Measurements from ENCODE around the gene ULK4. TPM values are rescaled to one million over a fixed set of nuclear protein-coding genes. Genes with fewer than 3 reads are reported as not detected.
A peak's percentile ranks its signal among the peaks of the same experiment; 100 is the strongest.
"Not testable (repeated sequence)": the region's sequence is repeated elsewhere in the genome, so short reads cannot be mapped to it uniquely, and the experiment has no call there.

Gene ULK4
- total RNA-seq, 1 donor from 2014 or later, result 13.3 TPM

DNA sequence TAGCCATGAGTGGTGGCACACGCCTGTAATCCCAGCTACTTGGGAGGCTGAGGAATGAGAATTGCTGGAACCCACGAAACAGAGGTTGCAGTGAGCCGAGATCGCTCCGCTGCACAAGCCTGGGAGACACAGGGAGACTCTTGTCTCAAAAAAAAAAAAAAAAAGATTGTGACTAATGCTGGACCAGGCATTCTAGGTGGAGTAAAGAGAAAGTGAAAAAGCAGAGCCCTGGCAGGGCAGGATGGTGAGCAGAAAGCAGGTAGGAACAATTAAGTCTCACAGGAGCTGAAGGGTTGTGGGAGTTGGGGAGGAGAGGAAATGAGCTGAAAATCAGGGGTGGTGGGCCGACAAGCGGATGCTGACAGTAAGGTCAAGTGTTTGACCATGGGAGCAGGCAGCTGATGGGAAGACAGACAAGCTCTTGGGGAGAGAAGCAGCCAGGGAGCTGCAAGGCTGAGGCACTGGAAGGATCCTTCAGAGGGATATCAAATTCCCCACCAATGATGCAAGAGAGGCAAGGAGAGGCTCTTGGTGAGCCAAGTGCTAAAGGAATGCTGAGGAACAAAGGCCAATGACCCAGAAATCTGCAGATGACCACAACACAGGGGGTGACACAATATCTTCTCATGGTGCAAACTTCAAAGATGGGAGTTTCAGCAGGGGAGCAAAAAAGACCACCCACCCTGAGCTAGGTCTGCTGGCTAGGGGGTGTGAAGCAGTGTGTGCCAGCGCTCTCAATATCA is 251.1 kb downstream of the ULK4 start:
- intact Hi-C loops (cut with DNase I), result no loop called here
- ATAC-seq (peak; percentile 94), DNase-seq (ENCODE audit: low spot score) (no peak)

DNA sequence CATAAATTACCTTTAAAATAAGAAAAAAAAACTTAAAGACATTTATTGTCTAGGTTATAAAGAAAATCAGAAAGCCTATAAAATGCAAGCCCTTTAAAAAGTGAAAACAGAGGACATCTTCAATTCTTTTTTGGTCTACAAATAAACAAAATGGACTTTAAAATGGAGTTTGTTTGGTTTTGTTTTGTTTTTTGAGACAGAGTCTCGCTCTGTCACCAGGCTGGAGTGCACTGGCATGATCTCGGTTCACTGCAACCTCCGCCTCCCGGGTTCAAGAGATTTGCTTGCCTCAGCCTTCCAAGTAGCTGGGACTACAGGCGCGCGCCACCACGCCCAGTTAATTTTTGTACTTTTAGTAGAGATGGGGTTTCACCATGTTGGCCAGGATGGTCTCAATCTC is 252.7 kb downstream of the ULK4 start:
- intact Hi-C loops (cut with DNase I); DNase-seq (ENCODE audit: low spot score); ATAC-seq: not testable (repeated sequence)

- intact Hi-C loops (cut with DNase I), result no loop called here
- DNase-seq (ENCODE audit: low spot score) (no peak), ATAC-seq (no peak)
These were observed 253.7 kb downstream of the ULK4 start for GRCh38 chr3:41708176-41708575.

DNA sequence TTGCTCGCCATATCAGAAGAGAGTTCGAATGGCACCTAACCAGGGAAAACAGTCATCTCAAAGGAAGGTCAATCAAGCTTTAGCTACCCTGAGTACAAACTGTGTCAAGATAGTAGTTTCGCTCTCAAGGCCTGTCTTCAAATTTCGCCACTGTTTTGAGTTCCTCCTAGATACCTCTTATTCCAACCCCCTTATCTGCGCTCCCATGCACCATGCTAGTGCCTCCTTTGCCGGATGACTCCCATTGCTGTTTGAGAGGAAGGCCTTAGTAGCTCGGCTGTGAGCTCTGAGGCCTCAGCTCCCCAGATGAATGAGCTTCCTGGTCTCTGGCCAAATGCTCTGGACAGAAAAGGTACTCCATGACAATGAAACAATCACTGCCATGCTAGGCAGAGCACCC is 256.0 kb downstream of the ULK4 start:
- ATAC-seq, result no peak
- DNase-seq (ENCODE audit: low spot score), result no peak
- intact Hi-C loops (cut with DNase I), result no loop called here

GRCh38 chr3:41701191-41701698 is 260.7 kb downstream of the ULK4 start:
- ATAC-seq (no peak), DNase-seq (ENCODE audit: low spot score) (no peak)
- intact Hi-C loops (cut with DNase I), result no loop called here

DNA sequence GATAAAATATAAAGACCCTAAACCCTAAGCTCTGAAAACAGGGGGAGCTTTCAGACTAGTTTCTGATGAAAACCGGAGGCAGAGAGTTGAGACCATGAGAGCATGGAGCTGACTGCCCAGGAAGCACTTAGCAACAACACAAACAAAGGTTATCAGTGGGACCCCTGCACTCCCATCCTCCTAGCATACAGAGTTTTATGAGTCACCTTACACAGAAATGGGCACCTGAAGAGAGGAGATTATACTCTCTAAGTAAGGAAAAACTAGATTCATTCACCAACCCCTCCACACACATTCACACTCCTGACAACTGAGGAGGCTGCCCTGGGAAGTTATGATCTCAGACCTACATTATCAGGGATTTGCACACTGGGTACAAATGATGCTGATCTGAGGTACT is 261.7 kb downstream of the ULK4 start:
- DNase-seq (ENCODE audit: low spot score) (no peak), ATAC-seq (no peak)
- intact Hi-C loops (cut with DNase I), result no loop called here

GRCh38 chr3:41698898-41699297 is 263.0 kb downstream of the ULK4 start:
- no peak for ATAC-seq
- intact Hi-C loops (cut with DNase I), result no loop called here
- no peak for DNase-seq (ENCODE audit: low spot score)

GRCh38 chr3:41697702-41698101 is 264.2 kb downstream of the ULK4 start:
- intact Hi-C loops (cut with DNase I), result no loop called here
- DNase-seq (ENCODE audit: low spot score) (no peak), ATAC-seq (no peak)

GRCh38 chr3:41695806-41696205 is 266.1 kb downstream of the ULK4 start:
- ATAC-seq; intact Hi-C loops (cut with DNase I); DNase-seq (ENCODE audit: low spot score): not testable (repeated sequence)

GRCh38 chr3:41693799-41694198 is 268.1 kb downstream of the ULK4 start:
- intact Hi-C loops (cut with DNase I), result no loop called here

DNA sequence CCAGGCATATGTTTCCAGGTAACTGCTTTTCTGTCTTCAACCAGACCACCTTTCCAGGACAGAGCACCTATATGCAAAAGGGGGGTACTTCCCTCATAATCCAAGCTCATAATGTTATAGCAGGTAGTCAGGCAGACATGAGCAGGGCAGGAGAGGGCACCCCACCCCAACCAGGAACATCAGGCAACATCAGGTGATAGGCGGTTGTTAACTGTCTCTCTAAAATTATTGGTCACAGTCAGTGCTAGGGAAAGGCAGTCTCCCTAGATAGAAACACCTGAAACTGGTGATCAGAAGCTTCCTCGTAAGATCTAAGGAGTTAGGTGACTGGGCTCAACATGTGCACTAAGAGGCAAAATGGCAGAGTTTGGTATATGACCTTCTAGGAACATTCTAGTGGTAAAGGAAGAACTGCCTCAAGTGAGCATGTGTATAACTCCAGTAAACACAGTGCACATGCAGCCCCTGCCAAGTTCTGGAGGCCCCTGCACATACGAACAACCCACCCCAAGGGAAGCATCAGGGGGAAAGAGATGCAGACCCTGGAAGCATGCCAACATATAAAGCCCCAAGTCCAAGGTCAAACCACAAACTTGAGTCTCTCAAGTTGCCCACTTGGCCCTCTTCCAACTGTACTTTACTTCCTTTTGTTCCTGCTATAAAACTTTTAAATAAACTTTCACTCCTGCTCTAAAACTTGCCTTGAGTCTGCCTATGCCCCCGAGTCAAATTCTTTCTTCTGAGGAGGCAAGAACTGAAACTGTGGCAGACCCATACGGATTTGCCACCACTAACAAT is 270.9 kb downstream of the ULK4 start:
- DNase-seq (ENCODE audit: low spot score) (no peak), ATAC-seq (no peak)
- intact Hi-C loops (cut with DNase I), result no loop called here

More at GRCh38 chr3:41693799-41694198, 268.1 kb downstream of the ULK4 start:
- no peak for ATAC-seq
- no peak for DNase-seq (ENCODE audit: low spot score)

- peak; percentile 86 for ATAC-seq
- no peak for DNase-seq (ENCODE audit: low spot score)
- intact Hi-C loops (cut with DNase I), result no loop called here
These were observed 273.1 kb downstream of the ULK4 start for GRCh38 chr3:41688595-41689380.

- DNase-seq (ENCODE audit: low spot score), result no peak
- no peak for ATAC-seq
- intact Hi-C loops (cut with DNase I), result no loop called here
These were observed 276.8 kb downstream of the ULK4 start for GRCh38 chr3:41684797-41685735.

GRCh38 chr3:41683666-41684350 is 278.1 kb downstream of the ULK4 start:
- ATAC-seq (no peak), DNase-seq (ENCODE audit: low spot score) (no peak)
- intact Hi-C loops (cut with DNase I), result no loop called here

DNA sequence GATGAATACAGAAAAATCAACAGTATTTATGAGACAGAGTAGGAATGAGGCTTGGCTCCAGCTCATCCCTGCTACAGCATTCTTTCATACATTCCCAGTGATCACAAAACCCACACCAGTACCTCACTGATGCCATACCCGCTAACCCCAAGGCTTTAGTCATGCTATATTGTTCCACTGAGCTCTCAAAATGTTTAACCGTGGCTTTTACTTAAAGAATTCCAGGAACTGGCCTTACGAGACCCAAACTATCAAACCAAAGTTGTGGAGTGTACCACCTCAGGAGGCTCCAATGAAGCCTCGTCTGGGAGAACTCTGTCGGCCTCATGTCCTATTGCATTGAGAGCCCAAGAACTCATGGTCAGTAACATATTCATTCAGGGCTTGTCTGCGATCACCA is 278.9 kb downstream of the ULK4 start:
- ATAC-seq (no peak), DNase-seq (ENCODE audit: low spot score) (no peak)
- intact Hi-C loops (cut with DNase I), result no loop called here

DNA sequence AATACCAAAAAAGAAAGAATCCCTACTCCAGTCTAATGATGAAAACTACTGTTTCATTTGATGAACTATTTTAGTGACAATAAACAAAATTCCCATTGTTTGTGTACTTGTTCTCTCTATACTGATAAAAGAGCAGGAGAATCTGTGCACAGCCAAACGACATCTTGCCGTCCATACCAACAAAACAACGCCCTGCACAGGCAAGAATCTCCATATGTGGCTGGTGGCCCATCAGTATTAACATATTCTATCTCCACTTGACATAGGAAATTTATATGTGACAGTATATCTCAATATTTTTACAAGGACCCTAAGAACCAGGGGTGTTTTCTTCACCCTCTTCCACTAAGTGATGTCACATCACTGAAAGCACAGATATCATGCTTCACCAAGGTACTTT is 279.5 kb downstream of the ULK4 start:
- no peak for DNase-seq (ENCODE audit: low spot score)
- intact Hi-C loops (cut with DNase I), result no loop called here
- no peak for ATAC-seq

DNA sequence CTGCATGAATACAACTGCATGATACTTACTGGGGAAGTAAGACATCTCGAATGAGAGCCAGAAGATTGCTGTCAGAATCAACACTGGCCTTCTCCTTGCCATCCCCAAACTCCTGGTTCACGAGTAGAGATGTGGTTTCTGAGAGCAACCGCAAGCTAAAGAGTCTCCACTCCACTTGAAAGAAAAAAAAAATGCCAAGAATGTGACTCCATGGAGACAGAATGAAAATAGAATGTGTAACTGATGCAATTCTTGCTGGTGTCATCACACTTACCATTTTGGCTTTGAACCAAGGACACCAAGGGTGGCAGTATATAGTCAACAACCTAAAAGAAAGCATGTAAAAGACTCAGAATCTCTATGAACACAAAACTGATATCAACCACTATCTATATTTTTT is 280.4 kb downstream of the ULK4 start:
- DNase-seq (ENCODE audit: low spot score) (no peak), ATAC-seq (peak; percentile 51)
- intact Hi-C loops (cut with DNase I), result no loop called here

DNA sequence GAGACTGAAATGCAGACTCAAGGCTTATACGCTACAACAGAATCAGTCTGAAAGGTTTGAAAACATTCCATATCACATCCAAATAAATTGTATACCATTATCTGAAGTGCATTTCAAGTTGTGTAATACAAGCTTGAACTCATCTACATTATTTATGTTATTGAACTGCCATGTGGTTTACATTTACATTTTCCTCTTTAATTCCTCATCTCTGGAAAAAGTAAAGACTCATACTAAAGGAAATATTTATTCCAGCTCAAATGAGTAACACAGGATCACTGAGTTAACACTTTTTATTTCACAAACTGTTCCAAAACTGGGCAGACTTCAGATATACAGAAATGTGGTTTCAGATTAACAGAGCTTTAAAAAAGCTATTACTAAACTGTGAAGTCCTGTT is 282.5 kb downstream of the ULK4 start:
- ATAC-seq (no peak), DNase-seq (ENCODE audit: low spot score) (no peak)
- intact Hi-C loops (cut with DNase I), result no loop called here
